K562 (cell line): ENCODE measurements around the gene TLX2. TPM values are rescaled to one million over a fixed set of nuclear protein-coding genes. Genes with fewer than 3 reads are reported as not detected.

Source experiments
- ATAC-seq: fragments of 200-7000 bp; cut with Tn5 transposase; 3 replicates; pipeline ENCODE4 v1.9.1; 2020; ENCODE audit warnings: moderate library complexity
- BruUV-seq: library from RNA; stranded (reverse); fragments of 400-500 nt; replicated peaks from 2 replicates; lab custom pipeline; 2021; lab: Mats Ljungman, UMichigan
- CTCF ChIA-PET: fragments of 300-600 bp; formaldehyde crosslinking; extraction: SDS; loops from one replicate; lab custom pipeline; 2021; ENCODE audit warnings: low intra/inter-chr PET ratio; lab: Yijun Ruan, JAX
- POLR2A ChIA-PET: fragments of 300-600, 350-650 bp; sonication (Branson Sonifier 250); formaldehyde crosslinking; extraction: SDS; loops from one replicate; lab custom pipeline; 2021; ENCODE audit warnings: antibody characterized with exemption, inconsistent platforms; lab: Yijun Ruan, JAX
- DNase-seq, 4 experiments: peaks; one replicate each; pipeline versions ENCODE4 v3.0.0 to v3.0.0-alpha.2; 2011 to 2018; ENCODE audit warnings: low spot score in 3 of 4, mixed read lengths in 3 of 4; ENCODE audit errors: extremely low read depth in 1 of 4
- FAIRE-seq: peaks from 2 replicates; lab custom pipeline; 2011; peaks lifted over from hg19 to GRCh38; lab: Jason Lieb, UNC
- H2AFZ ChIP-seq: 2 replicates; pipeline ENCODE4 v1.6.0; 2011; ENCODE audit warnings: low read depth, low read length, control low read depth, inconsistent platforms
- H3K27ac ChIP-seq: fragments of 200-600 bp; 3 replicates; pipeline ENCODE4 v1.8.0; 2011; ENCODE audit warnings: low read depth, mild to moderate bottlenecking, control low read depth, inconsistent platforms, low read length, moderate library complexity, mixed read lengths; ENCODE audit errors: extremely low read depth
- H3K27me3 ChIP-seq, 2 experiments: fragments of 300-600 bp in 1 of 2; 2 replicates in 1 of 2; 3 replicates in 1 of 2; pipeline versions ENCODE4 v1.6.0 to v1.8.0; 2011; ENCODE audit warnings: inconsistent platforms in 2 of 2, low read length in 2 of 2, mild to moderate bottlenecking in 1 of 2, mixed read lengths in 1 of 2, moderate library complexity in 1 of 2; ENCODE audit not compliant: control insufficient read depth in 2 of 2, insufficient read depth in 2 of 2
- H3K36me3 ChIP-seq: fragments of 300-600 bp; 3 replicates; pipeline ENCODE4 v1.8.0; 2011; ENCODE audit warnings: mild to moderate bottlenecking, low read length, inconsistent platforms; ENCODE audit not compliant: control insufficient read depth, insufficient read depth
- H3K4me1 ChIP-seq, 2 experiments: fragments of 200-600 bp in 1 of 2; replicated peaks in 1 of 2; 2 replicates in 1 of 2; 3 replicates in 1 of 2; pipeline versions ENCODE4 v1.5.1 to v1.8.0; 2011; ENCODE audit warnings: inconsistent platforms in 2 of 2, low read length in 2 of 2, mild to moderate bottlenecking in 1 of 2, mixed read lengths in 1 of 2, moderate library complexity in 1 of 2; ENCODE audit not compliant: control insufficient read depth in 2 of 2, insufficient read depth in 2 of 2
- H3K4me2 ChIP-seq: 2 replicates; pipeline ENCODE4 v1.6.1; 2011; ENCODE audit warnings: low read length, control low read depth, inconsistent platforms, mixed read lengths; ENCODE audit not compliant: insufficient read depth
- H3K4me3 ChIP-seq: fragments of 200-600 bp; sonication (generic), shearing (Covaris generic); 2 replicates; pipeline ENCODE4 v1.5.1; 2016; ENCODE audit warnings: control low read depth, inconsistent platforms
- H3K79me2 ChIP-seq: fragments of 200-600 bp; 3 replicates; pipeline ENCODE4 v1.8.0; 2011; ENCODE audit warnings: low read length, inconsistent platforms; ENCODE audit not compliant: control insufficient read depth, insufficient read depth
- H3K9ac ChIP-seq, 2 experiments: 2 replicates each; pipeline versions ENCODE4 v1.6.0 to v1.6.1; 2011; ENCODE audit warnings: low read depth in 2 of 2, low read length in 2 of 2, control low read depth in 1 of 2, inconsistent platforms in 1 of 2, mild to moderate bottlenecking in 1 of 2, mixed read lengths in 1 of 2; ENCODE audit not compliant: insufficient read depth in 1 of 2
- H3K9me1 ChIP-seq: one replicate; pipeline ENCODE4 v1.6.0; 2011; ENCODE audit warnings: inconsistent platforms, mild to moderate bottlenecking, low read length, moderate library complexity; ENCODE audit not compliant: control insufficient read depth, insufficient read depth
- H3K9me3 ChIP-seq: replicated peaks from 2 replicates; pipeline ENCODE4 v1.5.1; 2011; ENCODE audit warnings: low read depth, low read length, inconsistent platforms; ENCODE audit not compliant: control insufficient read depth, insufficient read depth
- H4K20me1 ChIP-seq: replicated peaks from 2 replicates; pipeline ENCODE4 v1.6.1; 2011; ENCODE audit warnings: low read length, inconsistent platforms, mixed read lengths; ENCODE audit not compliant: control insufficient read depth, insufficient read depth
- BRD4 ChIP-seq: fragments of 200-600 bp; sonication (generic); IDR thresholded peaks from 2 replicates; pipeline ENCODE4 v1.6.1; 2017; ENCODE audit warnings: inconsistent platforms
- CHCHD3 ChIP-seq: fragments of 250-450 bp; sonication (Bioruptor Pico); IDR thresholded peaks from 2 replicates; pipeline ENCODE4 v2.1.2; 2022; ENCODE audit warnings: mild to moderate bottlenecking
- PHTF2 ChIP-seq: fragments of 250-450 bp; sonication (Bioruptor Pico); IDR thresholded peaks from 2 replicates; pipeline ENCODE4 v1.5.0; 2021; ENCODE audit warnings: mild to moderate bottlenecking
- SP2 ChIP-seq: IDR thresholded peaks from 2 replicates; pipeline ENCODE4 v1.6.1; 2011; ENCODE audit warnings: mild to moderate bottlenecking, low read depth, low read length, moderate library complexity; ENCODE audit not compliant: poor library complexity, severe bottlenecking; ENCODE audit errors: extremely low read depth
- ZNF436 ChIP-seq: fragments of 250-450, 450-650 bp; sonication (Bioruptor Pico); formaldehyde crosslinking; IDR thresholded peaks from 2 replicates; pipeline ENCODE4 v1.7.0; 2020; ENCODE audit warnings: mild to moderate bottlenecking
- ZNF830 ChIP-seq: fragments of 250-450 bp; sonication (Bioruptor Pico); IDR thresholded peaks from 2 replicates; pipeline ENCODE4 v1.5.0; 2021; ENCODE audit warnings: mild to moderate bottlenecking
- WGBS: fragments of 100-300 bp; shearing (Covaris generic); methylation state at CpG from one replicate; pipeline ENCODE4 v1.1.6; 2016; ENCODE audit warnings: low coverage, mixed read lengths; ENCODE audit not compliant: insufficient coverage; ENCODE audit errors: missing lambda C conversion rate; 5-methylcytosine and 5-hydroxymethylcytosine counted together
- in situ Hi-C: fragments of 300-500 bp; cut with MboI; formaldehyde crosslinking; loops from 4 replicates; pipeline ENCODE4 v1.15.0; 2018; ENCODE audit warnings: inconsistent platforms, mixed read lengths
- intact Hi-C: fragments of 100-400 bp; cut with micrococcal nuclease; formaldehyde crosslinking; loops from 2 replicates; pipeline ENCODE4 v1.14.2; 2022
- polyA plus RNA-seq, 8 experiments: library from polyadenylated mRNA; depleted of rRNA in 4 of 8; stranded (reverse) in 5 of 8; unstranded in 3 of 8; fragments of >200 nt; fragmentation: Nextera tagmentation in 2 of 8; fragmentation: Illumina TruSeq in 1 of 8; extraction: Ambion mirVana in 2 of 8; extraction: Trizol in 1 of 8; gene quantifications; 2 replicates each; pipeline versions ENCODE4 v1.2.1 to v1.2.3, GENCODE V29; 2011 to 2014; ENCODE audit warnings: inconsistent platforms in 1 of 8, missing spikeins in 1 of 8
- total RNA-seq, 7 experiments: library from RNA; depleted of rRNA in 6 of 7; stranded (reverse); fragments of >200 nt in 6 of 7; fragmentation: Illumina TruSeq in 2 of 7; extraction: Trizol in 2 of 7; gene quantifications; 2 replicates each; pipeline versions ENCODE4 v1.2.1 to v1.2.3, GENCODE V29; 2011 to 2021; ENCODE audit warnings: low replicate concordance in 1 of 7
- TF ChIP-seq, protein P1 (sequence below), 3 experiments: fragments of 200-800 bp in 1 of 3; fragments of 250-450 bp in 1 of 3; fragments of 450-650 bp in 1 of 3; sonication (Bioruptor Pico) in 1 of 3; sonication (Bioruptor generic) in 1 of 3; formaldehyde crosslinking in 1 of 3; IDR thresholded peaks; 2 replicates each; pipeline versions ENCODE4 v1.6.1 to v1.8.0; 2016 to 2022; ENCODE audit warnings: mild to moderate bottlenecking in 2 of 3, missing genetic modification characterization in 2 of 3, missing compliant biosample characterization in 1 of 3, moderate library complexity in 1 of 3
- TF ChIP-seq, protein P2 (sequence below), 2 experiments: fragments of 450-650 bp in 1 of 2; sonication (generic) in 1 of 2; formaldehyde crosslinking in 1 of 2; IDR thresholded peaks in 1 of 2; conservative IDR thresholded peaks in 1 of 2; 2 replicates each; pipeline versions ENCODE4 v1.6.1 to v1.8.1; 2016 to 2023; ENCODE audit warnings: mild to moderate bottlenecking in 2 of 2, moderate library complexity in 2 of 2, inconsistent platforms in 1 of 2, missing genetic modification reagents in 1 of 2
- TF ChIP-seq, protein P3 (sequence below): sonication (generic); formaldehyde crosslinking; IDR thresholded peaks from 2 replicates; pipeline ENCODE4 v1.8.1; 2022; ENCODE audit warnings: missing genetic modification reagents
- TF ChIP-seq, protein P4 (sequence below), 2 experiments: fragments of 450-650 bp; IDR thresholded peaks; 2 replicates each; pipeline ENCODE4 v1.6.1; 2018; ENCODE audit warnings: mild to moderate bottlenecking in 2 of 2, low read depth in 1 of 2; ENCODE audit not compliant: partially characterized antibody in 2 of 2

The TLX2 gene
- total and polyA plus RNA-seq, 9 of the 15 experiments (the other 6 are each of a cell fraction or from before 2014, with no cell fraction given) = not detected

DNA sequence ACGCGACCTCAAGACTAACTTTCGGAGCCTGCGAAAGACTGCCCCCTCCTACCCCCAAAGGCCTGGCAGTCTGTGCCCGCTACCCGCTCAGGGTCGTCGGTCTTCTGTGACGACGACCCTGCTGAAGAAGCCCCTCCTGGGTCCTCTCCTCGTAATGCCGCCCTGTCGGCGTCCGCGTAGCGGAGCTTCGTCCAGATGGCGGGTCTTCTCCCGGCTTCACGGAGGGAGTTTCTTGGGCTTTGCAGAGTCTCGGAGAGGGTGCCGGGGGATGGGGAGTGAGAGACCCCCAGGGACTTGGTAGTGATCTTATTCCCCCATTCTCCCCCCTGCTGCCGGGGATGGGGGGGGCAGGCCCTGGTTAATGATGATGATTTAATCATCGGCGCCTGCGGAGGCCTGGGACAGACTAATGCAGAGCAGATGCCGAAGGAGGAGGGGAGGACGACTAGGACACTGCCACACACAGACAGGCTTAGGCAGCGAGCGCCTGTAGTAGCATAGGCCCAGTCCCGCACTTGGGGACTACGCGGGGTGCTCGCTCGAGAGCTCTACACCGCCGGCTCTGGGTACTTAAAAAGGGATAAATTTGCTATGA lies 6.2 kb upstream of the TLX2 start:
- CTCF ChIA-PET = no interaction called here
- Histone ChIP-seq H3K4me1 (peaks cover 36 to 51% of the 10 kb centered on the region in 2 experiments; a peak in 4 of 5 replicates), H3K79me2 (peaks cover 40% of the 10 kb centered on the region), H4K20me1 (no peaks in the 10 kb centered on the region), H3K27ac (peak overlapping the region; percentile 97), H3K27me3 (no peaks in the 10 kb centered on the region), H3K9ac (peak overlapping the region; percentile 95 to 96), H3K36me3 (peaks cover 13% of the 10 kb centered on the region; the same call in 2 of the 3 replicates), H3K4me2 (peak overlapping the region; percentile 94), H3K4me3 (peak overlapping the region; percentile 78), H3K9me3 (no peaks in the 10 kb centered on the region), H3K9me1 (no peaks in the 10 kb centered on the region), H2AFZ (peak overlapping the region; percentile 85)
- intact Hi-C loops = loop anchor here (1.0 kb wide), 2 partner anchors 21 to 79 kb away; partner anchors contain the start of genes AUP1 and HTRA2
- no TSS peak for BruUV-seq
- POLR2A ChIA-PET = interaction anchor here (0.7 to 3.3 kb wide), 5 partner anchors 9 to 40 kb away, joined by 3 to 17 read pairs (median 6); partner anchors contain the start of genes AUP1 and HTRA2
- FAIRE-seq = no peak
- WGBS = 19% methylated on average over 37 of the region's 38 CpGs
- in situ Hi-C loops = no loop called here
- peak; percentile 42 to 68 (median 46) for DNase-seq
- peak; percentile 53 for ATAC-seq
- TF ChIP-seq ZNF436 (CRISPR knock-in tag) (no peak), PHTF2 (no peak), BRD4 (0 out of 2 replicates have a peak, but pooled peaks have one; percentile 62), SP2 (no peak), CHCHD3 (no peak), ZNF830 (CRISPR knock-in tag) (no peak)
- TF ChIP-seq, protein P1, sequence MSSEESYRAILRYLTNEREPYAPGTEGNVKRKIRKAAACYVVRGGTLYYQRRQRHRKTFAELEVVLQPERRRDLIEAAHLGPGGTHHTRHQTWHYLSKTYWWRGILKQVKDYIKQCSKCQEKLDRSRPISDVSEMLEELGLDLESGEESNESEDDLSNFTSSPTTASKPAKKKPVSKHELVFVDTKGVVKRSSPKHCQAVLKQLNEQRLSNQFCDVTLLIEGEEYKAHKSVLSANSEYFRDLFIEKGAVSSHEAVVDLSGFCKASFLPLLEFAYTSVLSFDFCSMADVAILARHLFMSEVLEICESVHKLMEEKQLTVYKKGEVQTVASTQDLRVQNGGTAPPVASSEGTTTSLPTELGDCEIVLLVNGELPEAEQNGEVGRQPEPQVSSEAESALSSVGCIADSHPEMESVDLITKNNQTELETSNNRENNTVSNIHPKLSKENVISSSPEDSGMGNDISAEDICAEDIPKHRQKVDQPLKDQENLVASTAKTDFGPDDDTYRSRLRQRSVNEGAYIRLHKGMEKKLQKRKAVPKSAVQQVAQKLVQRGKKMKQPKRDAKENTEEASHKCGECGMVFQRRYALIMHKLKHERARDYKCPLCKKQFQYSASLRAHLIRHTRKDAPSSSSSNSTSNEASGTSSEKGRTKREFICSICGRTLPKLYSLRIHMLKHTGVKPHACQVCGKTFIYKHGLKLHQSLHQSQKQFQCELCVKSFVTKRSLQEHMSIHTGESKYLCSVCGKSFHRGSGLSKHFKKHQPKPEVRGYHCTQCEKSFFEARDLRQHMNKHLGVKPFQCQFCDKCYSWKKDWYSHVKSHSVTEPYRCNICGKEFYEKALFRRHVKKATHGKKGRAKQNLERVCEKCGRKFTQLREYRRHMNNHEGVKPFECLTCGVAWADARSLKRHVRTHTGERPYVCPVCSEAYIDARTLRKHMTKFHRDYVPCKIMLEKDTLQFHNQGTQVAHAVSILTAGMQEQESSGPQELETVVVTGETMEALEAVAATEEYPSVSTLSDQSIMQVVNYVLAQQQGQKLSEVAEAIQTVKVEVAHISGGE (CRISPR knock-in tag; IDR thresholded peaks at IDR 0.05) = no peak
- TF ChIP-seq, protein P2, sequence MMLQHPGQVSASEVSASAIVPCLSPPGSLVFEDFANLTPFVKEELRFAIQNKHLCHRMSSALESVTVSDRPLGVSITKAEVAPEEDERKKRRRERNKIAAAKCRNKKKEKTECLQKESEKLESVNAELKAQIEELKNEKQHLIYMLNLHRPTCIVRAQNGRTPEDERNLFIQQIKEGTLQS (IDR thresholded peaks at IDR 0.05) = no peak
- TF ChIP-seq, protein P2 (CRISPR knock-in tag; conservative IDR thresholded peaks at IDR 0.05) = peak; percentile 71; the same call in 1 of the 2 replicates
- TF ChIP-seq, protein P3, sequence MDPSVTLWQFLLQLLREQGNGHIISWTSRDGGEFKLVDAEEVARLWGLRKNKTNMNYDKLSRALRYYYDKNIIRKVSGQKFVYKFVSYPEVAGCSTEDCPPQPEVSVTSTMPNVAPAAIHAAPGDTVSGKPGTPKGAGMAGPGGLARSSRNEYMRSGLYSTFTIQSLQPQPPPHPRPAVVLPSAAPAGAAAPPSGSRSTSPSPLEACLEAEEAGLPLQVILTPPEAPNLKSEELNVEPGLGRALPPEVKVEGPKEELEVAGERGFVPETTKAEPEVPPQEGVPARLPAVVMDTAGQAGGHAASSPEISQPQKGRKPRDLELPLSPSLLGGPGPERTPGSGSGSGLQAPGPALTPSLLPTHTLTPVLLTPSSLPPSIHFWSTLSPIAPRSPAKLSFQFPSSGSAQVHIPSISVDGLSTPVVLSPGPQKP (CRISPR knock-in tag) = no peak
- TF ChIP-seq, protein P4, sequence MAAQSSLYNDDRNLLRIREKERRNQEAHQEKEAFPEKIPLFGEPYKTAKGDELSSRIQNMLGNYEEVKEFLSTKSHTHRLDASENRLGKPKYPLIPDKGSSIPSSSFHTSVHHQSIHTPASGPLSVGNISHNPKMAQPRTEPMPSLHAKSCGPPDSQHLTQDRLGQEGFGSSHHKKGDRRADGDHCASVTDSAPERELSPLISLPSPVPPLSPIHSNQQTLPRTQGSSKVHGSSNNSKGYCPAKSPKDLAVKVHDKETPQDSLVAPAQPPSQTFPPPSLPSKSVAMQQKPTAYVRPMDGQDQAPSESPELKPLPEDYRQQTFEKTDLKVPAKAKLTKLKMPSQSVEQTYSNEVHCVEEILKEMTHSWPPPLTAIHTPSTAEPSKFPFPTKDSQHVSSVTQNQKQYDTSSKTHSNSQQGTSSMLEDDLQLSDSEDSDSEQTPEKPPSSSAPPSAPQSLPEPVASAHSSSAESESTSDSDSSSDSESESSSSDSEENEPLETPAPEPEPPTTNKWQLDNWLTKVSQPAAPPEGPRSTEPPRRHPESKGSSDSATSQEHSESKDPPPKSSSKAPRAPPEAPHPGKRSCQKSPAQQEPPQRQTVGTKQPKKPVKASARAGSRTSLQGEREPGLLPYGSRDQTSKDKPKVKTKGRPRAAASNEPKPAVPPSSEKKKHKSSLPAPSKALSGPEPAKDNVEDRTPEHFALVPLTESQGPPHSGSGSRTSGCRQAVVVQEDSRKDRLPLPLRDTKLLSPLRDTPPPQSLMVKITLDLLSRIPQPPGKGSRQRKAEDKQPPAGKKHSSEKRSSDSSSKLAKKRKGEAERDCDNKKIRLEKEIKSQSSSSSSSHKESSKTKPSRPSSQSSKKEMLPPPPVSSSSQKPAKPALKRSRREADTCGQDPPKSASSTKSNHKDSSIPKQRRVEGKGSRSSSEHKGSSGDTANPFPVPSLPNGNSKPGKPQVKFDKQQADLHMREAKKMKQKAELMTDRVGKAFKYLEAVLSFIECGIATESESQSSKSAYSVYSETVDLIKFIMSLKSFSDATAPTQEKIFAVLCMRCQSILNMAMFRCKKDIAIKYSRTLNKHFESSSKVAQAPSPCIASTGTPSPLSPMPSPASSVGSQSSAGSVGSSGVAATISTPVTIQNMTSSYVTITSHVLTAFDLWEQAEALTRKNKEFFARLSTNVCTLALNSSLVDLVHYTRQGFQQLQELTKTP (IDR thresholded peaks at IDR 0.05; ENCODE audit: low read depth in 1 of 2, partially characterized antibody in 2 of 2) = no peak
